H1 (cell line): ENCODE results near the gene MTAP. TPM values are rescaled to one million over a fixed set of nuclear protein-coding genes. Genes with fewer than 3 reads are reported as not detected.

ENCODE experiments used
- CTCF ChIA-PET: fragments of 300-600 bp; sonication (Branson Sonifier 250); formaldehyde crosslinking; loops from one replicate; lab custom pipeline; 2021; ENCODE audit not compliant: partially characterized antibody; lab: Charles Lee
- POLR2A ChIA-PET: fragments of 300-600 bp; sonication (Branson Sonifier 250); formaldehyde crosslinking; loops from one replicate; lab custom pipeline; 2021; ENCODE audit warnings: inconsistent platforms; ENCODE audit not compliant: partially characterized antibody; lab: Charles Lee
- DNase-seq, 2 experiments: peaks; one replicate each; pipeline versions ENCODE4 v3.0.0 to v3.0.0-alpha.2; 2010 to 2022; ENCODE audit warnings: low spot score in 2 of 2, low read depth in 1 of 2, mixed read lengths in 1 of 2
- FAIRE-seq: peaks from 2 replicates; lab custom pipeline; 2011; peaks lifted over from hg19 to GRCh38; lab: Jason Lieb, UNC
- H2AFZ ChIP-seq: 2 replicates; pipeline ENCODE4 v1.8.1; 2012; ENCODE audit warnings: low read length, inconsistent platforms
- H2AK5ac ChIP-seq: 2 replicates; pipeline ENCODE4 v1.6.1; 2013; ENCODE audit warnings: low read depth, low read length
- H2BK120ac ChIP-seq: replicated peaks from 2 replicates; pipeline ENCODE3; 2013; ENCODE audit warnings: low read depth, low read length, inconsistent platforms
- H2BK12ac ChIP-seq: 2 replicates; pipeline ENCODE4 v1.6.1; 2013; ENCODE audit warnings: low read depth, low read length
- H2BK15ac ChIP-seq: 2 replicates; pipeline ENCODE4 v1.6.1; 2013; ENCODE audit warnings: low read length
- H2BK20ac ChIP-seq: 2 replicates; pipeline ENCODE4 v1.6.1; 2013; ENCODE audit warnings: low read length
- H2BK5ac ChIP-seq: 2 replicates; pipeline ENCODE4 v1.6.1; 2013; ENCODE audit warnings: low read depth, low read length
- H3K14ac ChIP-seq: 2 replicates; pipeline ENCODE4 v1.6.1; 2013; ENCODE audit warnings: inconsistent platforms; ENCODE audit not compliant: insufficient read length
- H3K18ac ChIP-seq: 2 replicates; pipeline ENCODE4 v1.6.1; 2013; ENCODE audit warnings: low read length; ENCODE audit errors: extremely low read depth
- H3K23ac ChIP-seq: 2 replicates; pipeline ENCODE4 v1.6.1; 2013; ENCODE audit warnings: inconsistent platforms; ENCODE audit not compliant: insufficient read length
- H3K23me2 ChIP-seq: 2 replicates; pipeline ENCODE4 v1.6.1; 2013; ENCODE audit warnings: low read depth, low read length
- H3K27ac ChIP-seq: 2 replicates; pipeline ENCODE4 v1.6.1; 2011; ENCODE audit warnings: low read depth, low read length, inconsistent platforms
- H3K27me3 ChIP-seq, 4 experiments: replicated peaks in 1 of 4; 1 replicate in 1 of 4; 2 replicates in 3 of 4; pipeline versions ENCODE4 v1.6.1 to v1.8.1; 2011 to 2013; ENCODE audit warnings: low read length in 3 of 4, mild to moderate bottlenecking in 3 of 4, inconsistent platforms in 2 of 4, mixed read lengths in 2 of 4, moderate library complexity in 1 of 4; ENCODE audit not compliant: control insufficient read depth in 3 of 4, insufficient read depth in 3 of 4; ENCODE audit errors: extremely low read depth in 1 of 4
- H3K36me3 ChIP-seq, 4 experiments: 2 replicates each; pipeline versions ENCODE4 v1.6.1 to v1.8.1; 2011 to 2013; ENCODE audit warnings: mild to moderate bottlenecking in 4 of 4, low read length in 3 of 4, moderate library complexity in 2 of 4, control low read depth in 1 of 4, inconsistent platforms in 1 of 4; ENCODE audit not compliant: insufficient read depth in 4 of 4, control insufficient read depth in 2 of 4
- H3K4ac ChIP-seq: replicated peaks from 2 replicates; pipeline ENCODE3; 2013; ENCODE audit warnings: low read length, low read depth, mixed read lengths, inconsistent platforms; ENCODE audit not compliant: insufficient read length
- H3K4me1 ChIP-seq, 4 experiments: replicated peaks in 1 of 4; 1 replicate in 1 of 4; 2 replicates in 3 of 4; pipeline versions ENCODE4 v1.6.1 to v1.8.1; 2011 to 2013; ENCODE audit warnings: low read length in 3 of 4, inconsistent platforms in 2 of 4, mixed read lengths in 1 of 4; ENCODE audit not compliant: insufficient read depth in 4 of 4, control insufficient read depth in 3 of 4
- H3K4me2 ChIP-seq, 2 experiments: 2 replicates each; pipeline versions ENCODE4 v1.6.1 to v1.8.1; 2011 to 2013; ENCODE audit warnings: low read depth in 2 of 2, low read length in 2 of 2, control low read depth in 1 of 2, inconsistent platforms in 1 of 2, mild to moderate bottlenecking in 1 of 2; ENCODE audit not compliant: insufficient read depth in 1 of 2
- H3K4me3 ChIP-seq, 4 experiments: fragments of 200-600, 300-600 bp in 1 of 4; sonication (generic), shearing (Covaris generic), sonication (Bioruptor Twin) in 1 of 4; 2 replicates each; pipeline versions ENCODE4 v1.5.1 to v1.8.1; 2011 to 2016; ENCODE audit warnings: low read length in 4 of 4, low read depth in 3 of 4, control low read depth in 2 of 4, inconsistent platforms in 2 of 4, mild to moderate bottlenecking in 2 of 4, mixed read lengths in 1 of 4, moderate library complexity in 1 of 4; ENCODE audit not compliant: insufficient read depth in 2 of 4; ENCODE audit errors: extremely low read depth in 1 of 4
- H3K56ac ChIP-seq: replicated peaks from 2 replicates; pipeline ENCODE3; 2013; ENCODE audit warnings: low read depth, mild to moderate bottlenecking, mixed read lengths, low read length, inconsistent platforms; ENCODE audit not compliant: insufficient read length
- H3K79me1 ChIP-seq: 2 replicates; pipeline ENCODE4 v1.6.1; 2013; ENCODE audit warnings: low read depth, low read length, control low read depth
- H3K79me2 ChIP-seq, 2 experiments: 2 replicates each; pipeline versions ENCODE4 v1.6.1 to v1.8.1; 2012 to 2013; ENCODE audit warnings: low read length in 2 of 2, mild to moderate bottlenecking in 2 of 2, inconsistent platforms in 1 of 2; ENCODE audit not compliant: insufficient read depth in 2 of 2, control insufficient read depth in 1 of 2
- H3K9ac ChIP-seq, 4 experiments: replicated peaks in 1 of 4; 1 replicate in 1 of 4; 2 replicates in 3 of 4; pipeline versions ENCODE4 v1.6.1 to v1.8.1; 2011 to 2013; ENCODE audit warnings: low read depth in 3 of 4, low read length in 3 of 4, control low read depth in 2 of 4, mild to moderate bottlenecking in 2 of 4, moderate library complexity in 2 of 4, inconsistent platforms in 1 of 4; ENCODE audit errors: extremely low read depth in 1 of 4
- H3K9me3 ChIP-seq, 2 experiments: 2 replicates each; pipeline versions ENCODE4 v1.6.1 to v1.8.1; 2012 to 2013; ENCODE audit warnings: mild to moderate bottlenecking in 2 of 2, moderate library complexity in 2 of 2, control low read depth in 1 of 2, inconsistent platforms in 1 of 2, low read depth in 1 of 2, low read length in 1 of 2, mixed read lengths in 1 of 2; ENCODE audit not compliant: insufficient read depth in 2 of 2
- H4K20me1 ChIP-seq, 2 experiments: replicated peaks in 1 of 2; 2 replicates each; pipeline versions ENCODE3 to v1.8.1; 2011 to 2013; ENCODE audit warnings: inconsistent platforms in 2 of 2, low read length in 2 of 2, mild to moderate bottlenecking in 1 of 2; ENCODE audit not compliant: insufficient read depth in 2 of 2, control insufficient read depth in 1 of 2
- H4K5ac ChIP-seq: 2 replicates; pipeline ENCODE4 v1.6.1; 2013; ENCODE audit warnings: low read length, low read depth, mixed read lengths, inconsistent platforms; ENCODE audit not compliant: insufficient read length
- H4K8ac ChIP-seq: 2 replicates; pipeline ENCODE4 v1.8.0; 2013; ENCODE audit warnings: mild to moderate bottlenecking, moderate library complexity, low read length, inconsistent platforms; ENCODE audit not compliant: insufficient read depth; ENCODE audit errors: extremely low read depth
- H4K91ac ChIP-seq: replicated peaks from 2 replicates; pipeline ENCODE3; 2013; ENCODE audit warnings: low read length, mixed read lengths, inconsistent platforms; ENCODE audit not compliant: insufficient read length
- CHD1 ChIP-seq: IDR thresholded peaks from 2 replicates; pipeline ENCODE4 v1.6.1; 2012; ENCODE audit warnings: low read depth, low read length, improper control_type of control experiment
- JUN ChIP-seq: IDR thresholded peaks from 2 replicates; pipeline ENCODE4 v1.6.1; 2011; ENCODE audit warnings: low read depth, mild to moderate bottlenecking, improper control_type of control experiment, low read length
- NANOG ChIP-seq: IDR thresholded peaks from 2 replicates; pipeline ENCODE4 v1.6.1; 2011; ENCODE audit warnings: low read length, low read depth, mild to moderate bottlenecking, inconsistent platforms; ENCODE audit not compliant: insufficient read depth, poor library complexity, severe bottlenecking
- RFX5 ChIP-seq: IDR thresholded peaks from 2 replicates; pipeline ENCODE4 v1.6.1; 2011; ENCODE audit warnings: low read depth, low read length, improper control_type of control experiment, borderline replicate concordance
- RXRA ChIP-seq: IDR thresholded peaks from 2 replicates; pipeline ENCODE4 v1.6.1; 2011; ENCODE audit warnings: low read depth, mild to moderate bottlenecking, low read length, moderate library complexity; ENCODE audit not compliant: insufficient read depth
- SP2 ChIP-seq: IDR thresholded peaks from 2 replicates; pipeline ENCODE4 v1.6.1; 2012; ENCODE audit warnings: mild to moderate bottlenecking, low read length, inconsistent platforms
- USF2 ChIP-seq: IDR thresholded peaks from 2 replicates; pipeline ENCODE4 v1.6.1; 2011; ENCODE audit warnings: low read length, improper control_type of control experiment
- YY1 ChIP-seq: IDR thresholded peaks from 2 replicates; pipeline ENCODE4 v1.6.1; 2011; ENCODE audit warnings: low read depth, mild to moderate bottlenecking, low read length
- WGBS, 2 experiments: shearing (Covaris generic) in 1 of 2; methylation state at CpG; one replicate each; pipeline versions ENCODE4 v1.1.6 to v1.1.7; 2013 to 2015; ENCODE audit warnings: low lambda C conversion rate in 2 of 2, mixed read lengths in 2 of 2, inconsistent platforms in 1 of 2, low coverage in 1 of 2, missing lambda C conversion rate in 1 of 2; ENCODE audit not compliant: insufficient replicate concordance in 2 of 2, insufficient coverage in 1 of 2, insufficient read length in 1 of 2; ENCODE audit errors: extremely low coverage in 1 of 2, missing lambda C conversion rate in 1 of 2; 5-methylcytosine and 5-hydroxymethylcytosine counted together
- polyA plus RNA-seq, 7 experiments: library from polyadenylated mRNA; depleted of rRNA in 3 of 7; stranded (reverse) in 5 of 7; unstranded in 2 of 7; fragments of >200 nt in 5 of 7; fragments of 200-250 nt in 2 of 7; gene quantifications; 1 replicate in 5 of 7; 2 replicates in 1 of 7; 4 replicates in 1 of 7; pipeline versions ENCODE4 v1.2.1 to v1.2.3, GENCODE V29; 2011 to 2013; ENCODE audit warnings: missing spikeins in 2 of 7, mixed read lengths in 2 of 7
- total RNA-seq: library from RNA; stranded (reverse); fragmentation: NEBNext Ultra II Directional; extraction: Animal tissue kit (Norgen Biotek cat#: 25700); gene quantifications from 2 replicates; pipeline ENCODE4 v1.2.1, GENCODE V29; 2021
- TF ChIP-seq, protein P1 (sequence below): IDR thresholded peaks from 2 replicates; pipeline ENCODE4 v1.6.1; 2012; ENCODE audit warnings: inconsistent platforms

Gene MTAP
- total and polyA plus RNA-seq, 2 of the 8 experiments (the other 6 are each of a cell fraction or from before 2014, with no cell fraction given): 16.4 to 100 TPM

- H3K9ac ChIP-seq: no peak overlapping the region
- H2AK5ac ChIP-seq: no peak overlapping the region
- H3K56ac ChIP-seq: no peak overlapping the region
- H3K14ac ChIP-seq: no peak overlapping the region
- CTCF ChIA-PET: interaction anchor here (0.9 to 1.0 kb wide), 4 partner anchors 9 to 89 kb away, joined by 3 to 4 read pairs (median 3); no protein-coding TSS in a partner anchor
- 100% methylated on average over 1 of the region's 1 CpG; no CpG with 5 or more reads in 1 of the 2 experiments for WGBS, 2 experiments
- H3K79me2 ChIP-seq: no peaks in the 10 kb centered on the region
- H2AFZ ChIP-seq: no peak overlapping the region
- no peaks in the 10 kb centered on the region for H3K27me3 ChIP-seq
- H3K9me3 ChIP-seq: no peaks in the 10 kb centered on the region
- no peaks in the 10 kb centered on the region for H4K20me1 ChIP-seq
- H2BK15ac ChIP-seq: no peak overlapping the region
- no peak overlapping the region for H3K4me2 ChIP-seq
- H4K5ac ChIP-seq: no peak overlapping the region
- POLR2A ChIA-PET: no interaction called here
- H4K91ac ChIP-seq: no peak overlapping the region
- H2BK12ac ChIP-seq: no peak overlapping the region
- no peak overlapping the region for H3K4ac ChIP-seq
- no peak overlapping the region for H3K18ac ChIP-seq
- H3K4me1 ChIP-seq: no peaks in the 10 kb centered on the region
- no peaks in the 10 kb centered on the region for H3K36me3 ChIP-seq
- no peak overlapping the region for H3K23ac ChIP-seq
- no peak overlapping the region for H2BK20ac ChIP-seq
- H2BK120ac ChIP-seq: no peak overlapping the region
- no peak overlapping the region for H4K8ac ChIP-seq
- H3K23me2 ChIP-seq: no peaks in the 10 kb centered on the region
- H3K79me1 ChIP-seq: no peaks in the 10 kb centered on the region
- H3K4me3 ChIP-seq: no peak overlapping the region
- no peak for DNase-seq
- H2BK5ac ChIP-seq: no peak overlapping the region
- no peak overlapping the region for H3K27ac ChIP-seq
- no peak for FAIRE-seq
- TF ChIP-seq JUN (no peak), NANOG (no peak), RFX5 (no peak), SP2 (no peak), YY1 (no peak), CHD1 (no peak), RXRA (no peak), USF2 (no peak)
- TF ChIP-seq, protein P1, sequence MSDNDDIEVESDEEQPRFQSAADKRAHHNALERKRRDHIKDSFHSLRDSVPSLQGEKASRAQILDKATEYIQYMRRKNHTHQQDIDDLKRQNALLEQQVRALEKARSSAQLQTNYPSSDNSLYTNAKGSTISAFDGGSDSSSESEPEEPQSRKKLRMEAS: no peak
Observed at GRCh38 chr9:21923694-21924093, 121.3 kb downstream of the MTAP start.
